Nephron (organoid): ENCODE data around the gene ULBP1.
"Not testable (repeated sequence)": the region's sequence is repeated elsewhere in the genome, so short reads cannot be mapped to it uniquely, and the experiment has no call there.

ENCODE experiments used
- H3K27ac Mint-ChIP-seq, 3 experiments: 2 replicates each; pipeline ENCODE4 v1.8.0; 2020; ENCODE audit warnings: mixed read lengths in 3 of 3, mild to moderate bottlenecking in 2 of 3, moderate library complexity in 1 of 3
- H3K27me3 Mint-ChIP-seq: 2 replicates; pipeline ENCODE4 v1.8.0; 2021; ENCODE audit warnings: low read depth, mild to moderate bottlenecking, moderate library complexity, mixed read lengths
- H3K36me3 Mint-ChIP-seq: 2 replicates; pipeline ENCODE4 v1.8.0; 2020; ENCODE audit warnings: low read depth, mixed read lengths
- H3K4me1 Mint-ChIP-seq: 2 replicates; pipeline ENCODE4 v1.8.0; 2020; ENCODE audit warnings: mixed read lengths
- H3K4me3 Mint-ChIP-seq, 3 experiments: 2 replicates each; pipeline ENCODE4 v1.8.0; 2020; ENCODE audit warnings: mild to moderate bottlenecking in 3 of 3, mixed read lengths in 3 of 3, moderate library complexity in 2 of 3
- H3K9me3 Mint-ChIP-seq: 2 replicates; pipeline ENCODE4 v1.8.0; 2020; ENCODE audit warnings: mixed read lengths
- TF ChIP-seq, protein P1 (sequence below), 3 experiments: fragments of 200-600 bp; sonication (generic); IDR thresholded peaks; one replicate each; pipeline ENCODE4 v1.5.0; 2021; ENCODE audit warnings: antibody characterized with exemption in 3 of 3; ENCODE audit not compliant: unreplicated experiment in 3 of 3

The ULBP1 gene

DNA sequence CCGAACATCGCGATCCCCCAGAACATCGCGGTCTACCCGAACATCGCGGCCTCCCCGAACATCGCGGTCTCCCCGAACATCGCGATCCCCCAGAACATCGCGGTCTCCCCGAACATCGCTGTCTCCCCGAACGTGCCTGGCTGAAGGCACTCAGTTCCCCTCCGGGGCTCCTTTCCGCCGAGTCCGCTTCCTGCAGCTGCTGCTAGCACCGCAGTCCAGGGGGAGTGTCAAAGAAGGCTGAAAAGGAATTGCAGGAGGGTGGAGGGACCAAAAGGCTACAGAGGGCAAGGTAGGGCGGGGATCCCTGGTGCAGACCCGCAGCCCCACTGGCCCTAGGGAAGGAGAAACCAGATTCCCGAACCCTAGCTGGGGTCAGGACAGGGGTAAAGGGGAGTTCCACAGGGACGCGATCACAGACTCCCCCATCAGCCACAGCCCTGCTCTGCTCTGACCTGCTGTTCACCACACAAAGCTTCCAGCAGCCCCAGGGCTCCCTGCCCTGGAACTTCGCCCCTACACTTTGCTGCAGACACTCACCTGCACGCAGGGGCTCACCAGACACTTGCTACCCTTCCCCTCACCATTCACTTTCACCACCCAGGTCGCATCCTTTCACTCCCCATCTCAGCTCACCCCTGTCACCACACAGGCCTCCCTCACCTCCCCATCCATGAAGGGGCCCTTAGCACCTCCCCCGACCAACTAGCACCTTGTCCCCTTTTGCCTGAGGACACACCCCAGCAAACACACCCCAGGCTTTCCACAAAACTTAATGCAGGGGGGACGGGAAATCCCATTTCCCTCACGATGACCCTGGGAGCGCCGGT, 1.7 kb downstream of the ULBP1 start:
- H3K36me3 Mint-ChIP-seq: no peaks in the 10 kb centered on the region

DNA sequence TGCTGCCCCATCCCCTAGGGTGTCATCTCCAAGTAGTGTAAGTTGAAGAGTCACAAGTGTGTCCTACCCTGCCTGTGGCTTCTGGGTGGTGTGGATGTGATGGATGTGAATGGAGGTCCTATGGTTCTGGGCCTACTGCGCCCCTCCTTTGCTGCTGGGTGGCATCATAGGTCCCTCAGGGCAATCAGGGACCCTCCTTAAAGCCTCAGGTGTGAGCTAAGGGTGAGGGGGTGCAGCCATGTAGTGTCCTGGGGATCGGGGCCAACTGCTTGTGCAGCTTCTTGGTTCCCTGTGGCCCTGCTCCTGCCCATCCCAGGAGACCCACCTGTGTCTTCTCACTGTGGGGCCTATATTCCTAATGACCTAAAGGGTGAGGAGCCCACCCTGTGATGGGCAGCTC, 2.6 kb downstream of the ULBP1 start:
- Mint-ChIP-seq H3K27me3 (peaks cover 100% of the 10 kb centered on the region), H3K4me1 (peaks cover 22% of the 10 kb centered on the region), H3K4me3 (peak overlapping the region; percentile 40 to 88 (median 87))
- H3K36me3 Mint-ChIP-seq, H3K9me3 Mint-ChIP-seq, H3K27ac Mint-ChIP-seq: not testable (repeated sequence)

More for the DNA sequence above, 1.7 kb downstream of the ULBP1 start:
- Mint-ChIP-seq H3K9me3 (peaks cover 3% of the 10 kb centered on the region), H3K27ac (no peak overlapping the region), H3K27me3 (peaks cover 100% of the 10 kb centered on the region), H3K4me3 (peak overlapping the region; percentile 87 to 91 (median 88)), H3K4me1 (peaks cover 22% of the 10 kb centered on the region)
- TF ChIP-seq, protein P1, sequence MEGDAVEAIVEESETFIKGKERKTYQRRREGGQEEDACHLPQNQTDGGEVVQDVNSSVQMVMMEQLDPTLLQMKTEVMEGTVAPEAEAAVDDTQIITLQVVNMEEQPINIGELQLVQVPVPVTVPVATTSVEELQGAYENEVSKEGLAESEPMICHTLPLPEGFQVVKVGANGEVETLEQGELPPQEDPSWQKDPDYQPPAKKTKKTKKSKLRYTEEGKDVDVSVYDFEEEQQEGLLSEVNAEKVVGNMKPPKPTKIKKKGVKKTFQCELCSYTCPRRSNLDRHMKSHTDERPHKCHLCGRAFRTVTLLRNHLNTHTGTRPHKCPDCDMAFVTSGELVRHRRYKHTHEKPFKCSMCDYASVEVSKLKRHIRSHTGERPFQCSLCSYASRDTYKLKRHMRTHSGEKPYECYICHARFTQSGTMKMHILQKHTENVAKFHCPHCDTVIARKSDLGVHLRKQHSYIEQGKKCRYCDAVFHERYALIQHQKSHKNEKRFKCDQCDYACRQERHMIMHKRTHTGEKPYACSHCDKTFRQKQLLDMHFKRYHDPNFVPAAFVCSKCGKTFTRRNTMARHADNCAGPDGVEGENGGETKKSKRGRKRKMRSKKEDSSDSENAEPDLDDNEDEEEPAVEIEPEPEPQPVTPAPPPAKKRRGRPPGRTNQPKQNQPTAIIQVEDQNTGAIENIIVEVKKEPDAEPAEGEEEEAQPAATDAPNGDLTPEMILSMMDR (IDR thresholded peaks at IDR 0.05; ENCODE audit: unreplicated experiment in 3 of 3): no peak

DNA sequence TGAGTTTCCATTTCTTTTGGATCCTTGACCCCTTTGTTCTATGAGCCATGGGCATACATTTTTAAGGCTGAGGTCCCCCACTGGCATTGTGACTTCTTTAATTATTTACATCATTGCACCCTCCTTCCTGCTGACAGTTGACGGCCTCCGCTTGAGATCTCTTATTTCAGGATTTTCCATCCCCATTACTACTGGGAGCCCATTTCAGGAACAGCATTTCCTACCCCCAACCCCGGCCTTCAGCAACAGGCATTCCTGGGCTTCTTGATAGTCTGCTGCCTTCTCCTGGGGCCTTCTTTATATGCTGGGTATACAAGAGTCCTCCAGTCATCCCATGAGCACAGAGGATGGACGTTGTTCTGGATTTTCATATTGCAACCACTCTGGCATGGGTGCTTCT, 3.8 kb downstream of the ULBP1 start:
- Mint-ChIP-seq H3K9me3 (peaks cover 4% of the 10 kb centered on the region), H3K27me3 (peaks cover 99% of the 10 kb centered on the region), H3K4me3 (peak overlapping the region in 1 of 3 experiments; percentile 28), H3K36me3 (no peaks in the 10 kb centered on the region), H3K4me1 (peaks cover 22% of the 10 kb centered on the region), H3K27ac (no peak overlapping the region)
- TF ChIP-seq, protein P1 (IDR thresholded peaks at IDR 0.05; ENCODE audit: unreplicated experiment in 3 of 3): no peak

DNA sequence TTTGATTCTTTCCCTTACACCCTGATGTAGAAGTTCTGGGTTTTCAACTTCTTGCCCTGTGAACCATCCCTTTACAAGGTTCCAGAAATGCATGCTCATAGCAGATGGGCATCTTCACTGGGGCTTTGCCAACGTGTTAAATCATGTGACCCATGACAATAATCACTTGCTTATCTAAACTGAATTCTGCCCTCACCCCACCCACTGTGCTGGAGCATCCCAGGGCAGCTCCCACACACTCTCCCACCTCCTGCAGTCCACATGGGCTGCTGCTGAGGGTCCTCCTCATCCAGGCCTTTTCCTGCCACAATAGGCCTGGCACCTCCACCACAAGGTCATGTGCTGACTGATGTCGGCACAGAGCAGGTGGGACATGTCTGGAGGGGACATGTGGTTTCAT, 4.3 kb downstream of the ULBP1 start:
- not testable (repeated sequence) for H3K9me3 Mint-ChIP-seq, H3K36me3 Mint-ChIP-seq, H3K27ac Mint-ChIP-seq, H3K4me3 Mint-ChIP-seq
- H3K27me3 Mint-ChIP-seq: peaks cover 99% of the 10 kb centered on the region
- peaks cover 22% of the 10 kb centered on the region for H3K4me1 Mint-ChIP-seq

DNA sequence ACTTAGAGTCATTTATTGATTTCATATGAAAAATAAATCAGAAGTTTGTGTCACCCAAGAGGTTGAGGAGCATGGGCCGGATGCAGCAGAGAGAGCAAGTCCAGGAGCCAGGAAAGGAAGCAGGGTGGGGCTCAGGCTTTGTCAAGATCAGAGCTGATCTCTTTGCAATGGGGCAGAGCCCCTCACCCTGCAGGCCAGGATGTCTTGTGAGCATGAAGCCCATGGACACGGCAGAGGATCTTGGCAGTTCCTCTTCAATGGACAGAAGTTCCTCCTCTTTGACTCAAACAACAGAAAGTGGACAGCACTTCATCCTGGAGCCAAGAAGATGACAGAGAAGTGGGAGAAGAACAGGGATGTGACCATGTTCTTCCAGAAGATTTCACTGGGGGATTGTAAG, 5.2 kb downstream of the ULBP1 start:
- not testable (repeated sequence) for H3K36me3 Mint-ChIP-seq, H3K4me3 Mint-ChIP-seq, H3K9me3 Mint-ChIP-seq, H3K27ac Mint-ChIP-seq
- Mint-ChIP-seq H3K4me1 (peaks cover 15% of the 10 kb centered on the region), H3K27me3 (peaks cover 98% of the 10 kb centered on the region)

DNA sequence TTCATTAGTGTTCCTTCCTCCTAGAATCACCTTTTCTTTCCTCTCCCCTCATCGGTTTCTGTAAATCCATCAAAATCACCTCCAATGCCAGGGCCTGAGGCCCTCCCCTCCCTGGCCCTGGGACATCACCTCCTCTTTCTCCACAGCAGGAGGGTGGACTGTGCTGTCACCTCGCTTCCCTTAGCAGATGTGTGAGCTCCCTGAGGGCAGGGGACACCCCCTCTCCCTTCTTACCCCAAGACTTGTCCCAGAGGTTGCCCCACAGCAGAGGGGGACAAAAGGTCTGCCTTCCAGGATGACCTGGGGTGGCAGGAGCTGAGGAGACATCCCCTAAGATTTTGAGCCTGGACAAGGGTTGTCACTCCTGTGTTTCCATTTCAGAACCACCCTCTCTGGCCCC, 5.9 kb downstream of the ULBP1 start:
- Mint-ChIP-seq H3K27me3 (peaks cover 98% of the 10 kb centered on the region), H3K4me1 (peaks cover 9% of the 10 kb centered on the region), H3K36me3 (no peaks in the 10 kb centered on the region), H3K4me3 (no peak overlapping the region), H3K27ac (no peak overlapping the region), H3K9me3 (peaks cover 8% of the 10 kb centered on the region)
- TF ChIP-seq, protein P1 (IDR thresholded peaks at IDR 0.05; ENCODE audit: unreplicated experiment in 3 of 3): no peak

DNA sequence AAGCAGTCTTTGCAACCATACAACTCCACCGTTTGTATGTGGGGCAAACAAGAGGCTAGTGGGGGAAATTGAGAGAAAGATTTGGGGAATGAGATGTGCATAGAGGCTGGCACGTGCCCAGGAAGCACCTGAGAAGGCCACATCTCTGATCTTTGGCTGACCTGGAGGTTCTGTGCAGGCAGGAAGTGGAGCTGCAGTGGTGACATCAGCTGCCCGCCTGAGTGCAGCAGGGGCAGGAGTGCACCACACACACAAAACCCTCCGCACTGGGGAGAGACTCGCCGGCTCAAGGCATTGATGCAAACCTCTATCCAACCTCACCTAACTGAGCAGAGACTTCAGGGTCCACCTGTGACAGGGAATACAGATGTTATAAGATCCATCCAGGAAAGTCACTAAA, 10.7 kb downstream of the ULBP1 start:
- Mint-ChIP-seq H3K27me3 (peaks cover 98% of the 10 kb centered on the region), H3K9me3 (peaks cover 13% of the 10 kb centered on the region)
- H3K27ac Mint-ChIP-seq, H3K4me1 Mint-ChIP-seq, H3K4me3 Mint-ChIP-seq, H3K36me3 Mint-ChIP-seq: not testable (repeated sequence)

DNA sequence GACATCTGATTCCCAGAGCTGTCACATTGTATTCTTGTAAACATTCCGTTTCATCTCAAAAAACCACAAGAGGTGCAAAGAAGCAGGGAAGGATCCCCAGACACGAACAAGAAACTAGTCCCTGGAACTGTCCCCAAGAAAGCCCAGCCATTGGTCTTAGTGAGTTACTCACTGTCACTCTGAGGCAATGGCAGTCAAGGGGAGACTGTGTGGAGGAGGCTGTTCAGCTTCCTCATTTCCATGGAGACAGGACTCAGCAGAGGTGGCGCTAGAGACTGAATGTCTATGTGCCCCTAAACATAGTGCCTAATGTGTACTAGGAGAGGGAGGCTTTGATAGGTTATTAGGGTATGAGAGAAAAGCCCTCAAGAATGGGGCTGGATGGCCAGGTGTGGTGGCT, 11.1 kb downstream of the ULBP1 start:
- H3K4me3 Mint-ChIP-seq: no peak overlapping the region
- TF ChIP-seq, protein P1 (IDR thresholded peaks at IDR 0.05; ENCODE audit: unreplicated experiment in 3 of 3): no peak
- no peak overlapping the region for H3K27ac Mint-ChIP-seq
- H3K4me1 Mint-ChIP-seq: no peaks in the 10 kb centered on the region
- H3K27me3 Mint-ChIP-seq: peaks cover 98% of the 10 kb centered on the region
- no peaks in the 10 kb centered on the region for H3K36me3 Mint-ChIP-seq
- H3K9me3 Mint-ChIP-seq: peaks cover 13% of the 10 kb centered on the region
